Activated T-cell treated with anti-CD3 and anti-CD28 coated beads, Interleukin-2, amount 50 U/mL, for 24 hours (primary cell): Measurements from ENCODE around the gene SMARCAD1.

Experiments used
- DNase-seq: peaks from one replicate; pipeline ENCODE4 v3.0.0-alpha.2; 2020
- H3K27ac Mint-ChIP-seq: 2 replicates; pipeline ENCODE4 v1.8.0; 2020; ENCODE audit warnings: mild to moderate bottlenecking, mixed read lengths
- H3K27me3 Mint-ChIP-seq: 2 replicates; pipeline ENCODE4 v1.8.0; 2020; ENCODE audit warnings: mixed read lengths
- H3K36me3 Mint-ChIP-seq: 2 replicates; pipeline ENCODE4 v1.8.0; 2020; ENCODE audit warnings: low read depth, mixed read lengths
- H3K4me1 Mint-ChIP-seq: 2 replicates; pipeline ENCODE4 v1.8.0; 2020; ENCODE audit warnings: low read depth, mixed read lengths
- H3K4me3 Mint-ChIP-seq: 2 replicates; pipeline ENCODE4 v1.8.0; 2020; ENCODE audit warnings: mild to moderate bottlenecking, moderate library complexity, mixed read lengths
- H3K9me3 Mint-ChIP-seq: 2 replicates; pipeline ENCODE4 v1.8.0; 2020; ENCODE audit warnings: mixed read lengths

SMARCAD1 gene

GRCh38 chr4:94208918-94209317, 1.3 kb downstream of the SMARCAD1 start:
- Mint-ChIP-seq H3K4me3 (peak overlapping the region; percentile 99), H3K27me3 (no peaks in the 10 kb centered on the region), H3K9me3 (no peaks in the 10 kb centered on the region), H3K27ac (peak overlapping the region; percentile 100), H3K4me1 (peaks cover 44% of the 10 kb centered on the region), H3K36me3 (peaks cover 61% of the 10 kb centered on the region)
- DNase-seq: no peak

GRCh38 chr4:94211861-94212260, 4.2 kb downstream of the SMARCAD1 start:
- Mint-ChIP-seq H3K4me1 (peaks cover 63% of the 10 kb centered on the region), H3K4me3 (no peak overlapping the region), H3K36me3 (peaks cover 90% of the 10 kb centered on the region), H3K9me3 (no peaks in the 10 kb centered on the region), H3K27me3 (no peaks in the 10 kb centered on the region), H3K27ac (no peak overlapping the region)
- no peak for DNase-seq

- Mint-ChIP-seq H3K4me1 (peaks cover 60% of the 10 kb centered on the region), H3K27ac (peak overlapping the region; percentile 66), H3K9me3 (no peaks in the 10 kb centered on the region), H3K36me3 (peaks cover 95% of the 10 kb centered on the region), H3K27me3 (no peaks in the 10 kb centered on the region), H3K4me3 (peak overlapping the region; percentile 12)
- no peak for DNase-seq
Measured at GRCh38 chr4:94214703-94215319, 7.1 kb downstream of the SMARCAD1 start.

- Mint-ChIP-seq H3K27ac (no peak overlapping the region), H3K4me1 (peaks cover 51% of the 10 kb centered on the region), H3K9me3 (no peaks in the 10 kb centered on the region), H3K27me3 (no peaks in the 10 kb centered on the region), H3K4me3 (no peak overlapping the region), H3K36me3 (peaks cover 94% of the 10 kb centered on the region)
- no peak for DNase-seq
Measured at GRCh38 chr4:94216394-94216793, 8.7 kb downstream of the SMARCAD1 start.

- Mint-ChIP-seq H3K4me3 (no peak overlapping the region), H3K27me3 (no peaks in the 10 kb centered on the region), H3K4me1 (peaks cover 40% of the 10 kb centered on the region), H3K36me3 (peaks cover 83% of the 10 kb centered on the region), H3K27ac (no peak overlapping the region), H3K9me3 (no peaks in the 10 kb centered on the region)
- DNase-seq: no peak
Measured at GRCh38 chr4:94219402-94219801, 11.7 kb downstream of the SMARCAD1 start.

GRCh38 chr4:94221916-94222315, 14.3 kb downstream of the SMARCAD1 start:
- Mint-ChIP-seq H3K4me1 (peaks cover 27% of the 10 kb centered on the region), H3K9me3 (no peaks in the 10 kb centered on the region), H3K27ac (no peak overlapping the region), H3K4me3 (no peak overlapping the region), H3K36me3 (peaks cover 83% of the 10 kb centered on the region), H3K27me3 (no peaks in the 10 kb centered on the region)
- no peak for DNase-seq

- Mint-ChIP-seq H3K27me3 (no peaks in the 10 kb centered on the region), H3K4me1 (peaks cover 29% of the 10 kb centered on the region), H3K9me3 (no peaks in the 10 kb centered on the region), H3K4me3 (no peak overlapping the region), H3K27ac (no peak overlapping the region), H3K36me3 (peaks cover 79% of the 10 kb centered on the region)
- no peak for DNase-seq
Measured at GRCh38 chr4:94225449-94225848, 17.8 kb downstream of the SMARCAD1 start.

- no peak overlapping the region for H3K4me3 Mint-ChIP-seq
- H3K9me3 Mint-ChIP-seq: no peaks in the 10 kb centered on the region
- H3K4me1 Mint-ChIP-seq: peaks cover 24% of the 10 kb centered on the region
- DNase-seq: no peak
- no peak overlapping the region for H3K27ac Mint-ChIP-seq
- no peaks in the 10 kb centered on the region for H3K27me3 Mint-ChIP-seq
- H3K36me3 Mint-ChIP-seq: peaks cover 79% of the 10 kb centered on the region
Measured at GRCh38 chr4:94226763-94227162, 19.1 kb downstream of the SMARCAD1 start.

GRCh38 chr4:94228493-94229216, 21.0 kb downstream of the SMARCAD1 start:
- Mint-ChIP-seq H3K27me3 (no peaks in the 10 kb centered on the region), H3K36me3 (peaks cover 85% of the 10 kb centered on the region), H3K27ac (no peak overlapping the region), H3K4me3 (no peak overlapping the region), H3K4me1 (peaks cover 22% of the 10 kb centered on the region), H3K9me3 (no peaks in the 10 kb centered on the region)
- DNase-seq: no peak

GRCh38 chr4:94232519-94232918, 24.9 kb downstream of the SMARCAD1 start:
- H3K36me3 Mint-ChIP-seq: peaks cover 87% of the 10 kb centered on the region

GRCh38 chr4:94235825-94236224, 28.2 kb downstream of the SMARCAD1 start:
- no peaks in the 10 kb centered on the region for H3K9me3 Mint-ChIP-seq
- no peaks in the 10 kb centered on the region for H3K4me1 Mint-ChIP-seq
- H3K27me3 Mint-ChIP-seq: no peaks in the 10 kb centered on the region
- no peak overlapping the region for H3K27ac Mint-ChIP-seq
- no peak for DNase-seq
- H3K36me3 Mint-ChIP-seq: peaks cover 85% of the 10 kb centered on the region
- no peak overlapping the region for H3K4me3 Mint-ChIP-seq

More at GRCh38 chr4:94232519-94232918, 24.9 kb downstream of the SMARCAD1 start:
- Mint-ChIP-seq H3K4me1 (peaks cover 8% of the 10 kb centered on the region), H3K4me3 (no peak overlapping the region), H3K27me3 (no peaks in the 10 kb centered on the region), H3K27ac (no peak overlapping the region), H3K9me3 (no peaks in the 10 kb centered on the region)
- DNase-seq: no peak

GRCh38 chr4:94237271-94237670, 29.6 kb downstream of the SMARCAD1 start:
- no peak for DNase-seq
- peaks cover 85% of the 10 kb centered on the region for H3K36me3 Mint-ChIP-seq
- H3K4me3 Mint-ChIP-seq: no peak overlapping the region
- no peak overlapping the region for H3K27ac Mint-ChIP-seq
- H3K27me3 Mint-ChIP-seq: no peaks in the 10 kb centered on the region
- H3K4me1 Mint-ChIP-seq: no peaks in the 10 kb centered on the region
- H3K9me3 Mint-ChIP-seq: no peaks in the 10 kb centered on the region

- DNase-seq: no peak
- H3K27me3 Mint-ChIP-seq: no peaks in the 10 kb centered on the region
- H3K4me3 Mint-ChIP-seq: no peak overlapping the region
- no peaks in the 10 kb centered on the region for H3K4me1 Mint-ChIP-seq
- H3K36me3 Mint-ChIP-seq: peaks cover 88% of the 10 kb centered on the region
- H3K9me3 Mint-ChIP-seq: no peaks in the 10 kb centered on the region
- no peak overlapping the region for H3K27ac Mint-ChIP-seq
Measured at GRCh38 chr4:94238160-94238559, 30.5 kb downstream of the SMARCAD1 start.

- no peak for DNase-seq
- H3K27ac Mint-ChIP-seq: no peak overlapping the region
- H3K9me3 Mint-ChIP-seq: no peaks in the 10 kb centered on the region
- H3K4me1 Mint-ChIP-seq: no peaks in the 10 kb centered on the region
- no peaks in the 10 kb centered on the region for H3K27me3 Mint-ChIP-seq
- H3K36me3 Mint-ChIP-seq: peaks cover 88% of the 10 kb centered on the region
- H3K4me3 Mint-ChIP-seq: no peak overlapping the region
Measured at GRCh38 chr4:94240384-94240783, 32.7 kb downstream of the SMARCAD1 start.

GRCh38 chr4:94244087-94244828, 36.6 kb downstream of the SMARCAD1 start:
- H3K36me3 Mint-ChIP-seq: peaks cover 88% of the 10 kb centered on the region

More at GRCh38 chr4:94244087-94244828, 36.6 kb downstream of the SMARCAD1 start:
- H3K4me3 Mint-ChIP-seq: no peak overlapping the region
- DNase-seq: no peak
- no peaks in the 10 kb centered on the region for H3K4me1 Mint-ChIP-seq
- H3K27me3 Mint-ChIP-seq: no peaks in the 10 kb centered on the region
- no peaks in the 10 kb centered on the region for H3K9me3 Mint-ChIP-seq
- no peak overlapping the region for H3K27ac Mint-ChIP-seq
